LoVo (cell line): Measurements from ENCODE around the gene AMBP.

ENCODE experiments used
- DNase-seq: peaks from one replicate; pipeline ENCODE4 v3.0.0-alpha.2; 2016; ENCODE audit warnings: low spot score

Gene AMBP

DNA sequence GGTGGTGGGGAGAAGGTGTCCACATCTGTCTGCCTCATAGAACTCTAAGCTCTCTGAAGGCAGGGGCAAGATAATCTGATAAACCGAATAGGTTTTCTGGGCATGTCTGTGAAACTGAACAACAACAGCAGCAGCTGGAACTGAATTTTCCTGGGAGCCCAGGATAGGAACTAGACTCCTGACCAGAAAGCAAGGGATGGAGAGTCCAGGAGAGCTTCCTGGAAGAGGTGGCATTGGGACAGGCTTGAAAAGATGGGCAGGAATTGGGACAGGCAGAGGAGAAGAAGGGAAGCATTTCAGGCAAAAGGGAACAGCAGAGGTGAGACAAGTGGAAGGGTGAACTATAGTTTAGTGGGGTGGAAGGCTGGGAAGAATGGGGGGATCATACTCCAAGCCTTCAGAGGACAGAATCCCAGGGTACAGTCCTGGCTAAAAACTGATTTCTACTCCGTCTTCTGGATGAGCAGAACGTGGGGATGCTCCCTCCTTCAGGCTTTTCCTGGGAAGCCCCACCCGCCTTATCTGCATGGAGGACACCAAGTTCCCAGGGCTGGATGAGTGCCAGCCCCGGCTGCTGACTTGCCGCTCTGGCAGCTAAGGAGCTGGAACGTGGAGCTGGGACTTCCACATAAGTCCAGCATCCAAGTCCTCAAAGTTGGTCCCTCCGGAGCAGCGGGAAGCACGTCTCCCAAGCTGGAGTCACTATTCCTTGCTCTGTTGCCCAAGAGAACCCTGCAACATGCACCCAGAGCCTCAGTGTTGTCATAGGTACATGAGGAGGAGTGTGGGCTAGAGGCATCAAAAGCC is 34.9 kb upstream of the AMBP start:
- peak; percentile 38 for DNase-seq

DNA sequence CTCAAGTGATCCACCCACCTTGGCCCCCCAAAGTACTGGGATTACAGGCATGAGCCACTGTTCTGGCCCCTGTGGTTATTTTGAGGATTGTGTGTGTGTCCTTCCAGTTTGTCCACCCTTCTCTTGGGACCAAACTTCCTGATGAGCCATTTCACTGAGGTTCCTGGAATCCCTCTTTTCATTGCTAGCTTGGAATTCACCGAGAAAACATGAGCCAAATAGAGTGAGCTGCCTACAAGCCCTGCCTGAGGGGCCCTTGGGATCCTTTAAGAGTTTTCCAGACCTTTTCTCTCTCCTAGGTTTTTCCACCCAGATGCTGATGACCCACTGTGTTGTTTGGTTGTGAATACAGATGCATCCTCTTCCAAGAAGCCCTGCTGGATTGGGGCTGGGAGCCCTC is 34.2 kb upstream of the AMBP start:
- no peak for DNase-seq

DNA sequence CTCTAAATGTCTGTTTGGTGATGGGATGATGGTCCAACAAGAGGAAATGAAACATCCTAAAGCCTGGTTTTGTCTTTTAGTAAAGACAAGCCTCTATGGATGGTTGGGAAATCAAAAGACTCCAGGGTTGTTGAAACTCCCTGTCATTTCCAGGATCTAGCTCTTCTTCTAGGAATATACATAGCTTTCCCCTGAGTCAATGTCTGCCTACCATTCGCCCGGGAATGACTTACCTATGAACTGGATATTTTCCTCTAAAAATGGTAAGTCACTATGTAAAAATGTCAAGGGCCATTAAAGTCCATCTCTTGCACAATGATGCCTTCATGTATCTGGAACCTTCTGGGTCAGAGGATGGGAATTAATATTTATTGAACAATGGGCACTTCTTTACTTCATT is 32.1 kb upstream of the AMBP start:
- DNase-seq = no peak

DNA sequence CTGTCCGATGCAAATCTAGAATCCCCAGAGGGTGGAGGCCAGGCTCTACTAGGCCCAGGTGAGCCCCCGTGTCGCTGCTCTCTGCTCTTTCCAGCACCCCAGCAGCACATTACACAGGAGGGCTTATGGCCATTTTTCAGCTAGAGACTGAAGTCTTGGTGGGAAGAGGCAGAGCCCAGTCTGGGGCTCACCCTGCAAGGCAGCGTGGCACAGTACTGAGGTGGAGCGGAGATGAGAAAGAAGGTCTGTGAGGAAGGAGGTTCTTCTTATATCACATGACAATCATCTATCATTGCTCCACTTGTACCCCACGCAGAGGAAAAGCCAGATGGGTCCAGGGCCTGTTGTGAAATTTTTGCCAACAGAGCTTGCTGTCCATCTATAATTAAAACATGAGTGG is 31.0 kb upstream of the AMBP start:
- no peak for DNase-seq

DNA sequence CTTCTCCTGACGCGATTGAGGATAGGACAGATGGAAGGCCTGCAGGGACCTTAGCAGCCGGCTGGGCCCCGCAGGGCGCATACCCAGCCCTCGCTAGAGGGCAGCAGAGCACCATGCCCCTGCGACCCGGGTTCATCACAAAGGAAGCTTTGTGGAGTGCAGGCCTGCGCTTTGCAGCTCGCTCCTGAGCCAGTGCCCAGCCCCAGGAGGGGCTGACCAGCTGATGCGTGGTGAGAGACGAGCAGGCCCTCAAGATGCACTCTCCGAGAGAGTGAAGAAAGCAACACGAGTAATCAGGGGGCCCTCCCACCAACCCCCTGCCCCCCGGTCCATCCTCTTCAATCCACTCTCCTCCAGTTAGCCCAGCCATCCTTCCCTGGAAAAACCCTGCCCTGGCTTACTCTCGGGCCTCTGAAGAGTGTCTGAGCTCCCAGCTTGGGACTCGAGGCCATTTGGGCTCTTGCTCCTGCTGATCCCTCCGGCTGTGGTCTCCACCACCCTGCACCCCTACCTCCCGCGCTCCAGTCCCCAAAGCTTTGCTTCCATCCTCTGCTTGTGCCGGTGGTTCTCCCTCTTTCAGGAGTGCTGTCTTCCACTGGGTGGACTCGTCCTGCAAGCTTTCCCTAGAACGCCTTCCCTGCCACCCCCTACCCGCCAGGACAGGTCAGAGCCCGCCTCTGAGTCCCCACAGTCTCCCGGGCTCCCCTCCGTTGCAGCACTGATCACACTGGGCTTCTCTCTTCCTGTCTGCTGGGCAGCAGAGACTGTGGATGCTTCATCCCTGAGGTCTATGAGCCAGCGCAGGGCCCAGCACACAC is 30.1 kb upstream of the AMBP start:
- peak; percentile 69 for DNase-seq

DNA sequence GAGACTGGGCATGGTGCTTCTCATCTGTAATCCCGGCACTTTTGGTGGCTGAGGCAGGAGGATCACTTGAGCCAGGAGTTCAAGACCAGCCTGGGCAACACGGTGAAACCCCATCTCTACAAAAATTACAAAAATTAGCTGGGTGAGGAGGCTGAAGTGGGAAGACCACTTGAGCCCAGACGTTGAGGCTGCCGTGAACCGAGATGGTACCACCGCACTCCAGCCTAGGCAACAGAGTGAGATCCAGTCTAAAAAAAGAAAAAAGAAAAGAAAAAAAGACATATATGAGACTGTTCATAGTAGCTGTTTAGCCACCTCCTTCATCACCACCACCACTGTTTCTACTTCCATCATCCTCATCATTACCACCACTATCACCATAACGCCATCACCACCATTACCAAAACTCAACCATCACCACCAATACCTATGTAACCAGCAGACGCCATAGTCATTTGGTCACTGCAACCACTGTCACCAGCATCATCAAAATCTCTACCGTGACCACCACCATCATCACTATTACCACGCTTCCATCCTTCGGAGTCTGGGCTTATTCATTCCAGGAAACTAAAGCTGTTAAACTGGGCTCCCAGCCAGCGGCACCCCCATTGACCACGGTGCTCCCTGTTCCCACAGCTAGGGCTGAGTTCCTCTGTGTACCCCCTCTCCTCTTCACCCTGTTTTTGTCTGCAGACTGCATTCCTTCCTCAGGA is 29.3 kb upstream of the AMBP start:
- DNase-seq = no peak

DNA sequence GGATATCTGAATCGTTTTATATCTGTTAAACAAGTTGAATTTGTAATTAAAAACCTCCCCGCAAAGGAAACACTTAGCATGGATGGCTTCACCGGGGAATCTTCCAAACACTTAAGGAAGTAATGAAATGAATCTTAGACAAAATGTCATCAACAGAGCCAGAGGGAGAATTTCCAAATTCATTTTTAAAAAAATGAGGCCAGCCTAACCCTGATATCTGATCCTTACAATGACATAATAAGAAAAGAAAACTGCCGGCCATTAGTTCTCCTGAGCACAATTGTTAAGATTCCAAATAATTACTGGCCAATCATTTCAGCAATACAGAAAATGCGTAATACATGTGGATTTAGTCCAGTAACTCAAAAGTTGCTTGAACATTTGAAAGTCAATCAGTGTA is 27.1 kb upstream of the AMBP start:
- DNase-seq = no peak

DNA sequence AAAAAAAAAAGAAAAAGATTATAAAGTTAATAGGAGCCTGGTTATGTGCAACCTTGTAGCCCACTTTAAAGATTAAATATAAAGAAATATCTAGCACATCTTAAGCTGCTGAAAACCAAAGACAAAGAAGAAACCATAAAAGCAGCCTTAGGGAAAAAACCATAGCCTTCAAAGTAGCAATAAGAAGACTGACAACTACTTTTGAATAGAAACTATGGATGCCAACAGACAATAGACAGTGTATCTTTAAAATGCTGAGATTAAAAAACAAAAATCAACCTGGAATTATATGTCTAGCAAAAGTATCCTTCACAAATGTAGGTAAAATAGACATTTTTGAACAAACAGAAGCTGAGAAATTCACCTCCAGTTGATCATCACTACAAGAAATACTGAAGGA is 24.4 kb upstream of the AMBP start:
- no peak for DNase-seq

DNA sequence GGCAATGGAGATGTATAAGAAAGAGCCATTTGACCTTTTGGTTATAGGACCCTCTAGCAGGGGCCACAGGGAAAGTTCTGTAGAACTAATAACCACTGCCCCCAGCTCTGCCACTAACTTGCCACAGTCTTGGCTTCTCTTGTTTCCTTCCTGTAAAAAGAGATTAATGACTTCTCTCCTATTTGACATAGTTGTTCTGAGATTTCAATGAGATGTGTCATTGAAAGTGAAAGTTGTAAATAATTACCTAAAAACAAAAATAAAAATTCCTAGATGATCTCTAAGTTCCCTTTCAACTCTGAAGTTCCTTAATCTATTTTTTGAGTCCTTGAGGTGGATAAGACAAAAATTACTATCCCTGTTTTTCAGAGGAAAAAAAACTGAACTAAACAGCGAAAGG is 22.4 kb upstream of the AMBP start:
- no peak for DNase-seq

DNA sequence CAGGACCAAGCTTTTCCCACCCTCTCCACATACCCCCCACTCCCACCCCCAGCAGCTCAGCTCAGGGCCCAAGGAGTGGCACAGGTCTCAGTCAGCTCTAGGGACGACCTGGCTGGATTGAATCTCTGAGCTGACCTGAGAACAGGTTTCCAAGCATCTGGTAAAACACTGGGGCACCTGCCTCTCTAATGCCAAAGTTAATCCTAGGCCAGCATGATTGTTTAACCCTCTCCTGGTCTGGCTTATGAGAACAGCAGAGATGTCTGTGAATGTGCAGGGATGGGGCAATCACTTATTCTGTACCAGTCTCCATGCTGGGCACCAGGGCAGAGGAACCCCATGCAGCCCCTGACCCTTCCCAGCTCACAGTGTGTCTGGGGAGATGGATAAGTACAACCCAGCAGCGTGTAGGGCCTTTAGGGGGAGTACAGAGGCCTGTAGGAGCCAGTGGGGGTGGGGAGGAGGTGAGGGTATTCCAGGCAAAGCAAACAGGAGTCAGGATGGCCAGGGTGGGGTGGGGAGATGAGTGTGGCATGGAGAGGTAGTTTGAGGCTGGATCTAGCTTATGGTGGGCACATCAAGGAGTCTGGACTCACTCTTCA is 21.7 kb upstream of the AMBP start:
- DNase-seq = no peak

DNA sequence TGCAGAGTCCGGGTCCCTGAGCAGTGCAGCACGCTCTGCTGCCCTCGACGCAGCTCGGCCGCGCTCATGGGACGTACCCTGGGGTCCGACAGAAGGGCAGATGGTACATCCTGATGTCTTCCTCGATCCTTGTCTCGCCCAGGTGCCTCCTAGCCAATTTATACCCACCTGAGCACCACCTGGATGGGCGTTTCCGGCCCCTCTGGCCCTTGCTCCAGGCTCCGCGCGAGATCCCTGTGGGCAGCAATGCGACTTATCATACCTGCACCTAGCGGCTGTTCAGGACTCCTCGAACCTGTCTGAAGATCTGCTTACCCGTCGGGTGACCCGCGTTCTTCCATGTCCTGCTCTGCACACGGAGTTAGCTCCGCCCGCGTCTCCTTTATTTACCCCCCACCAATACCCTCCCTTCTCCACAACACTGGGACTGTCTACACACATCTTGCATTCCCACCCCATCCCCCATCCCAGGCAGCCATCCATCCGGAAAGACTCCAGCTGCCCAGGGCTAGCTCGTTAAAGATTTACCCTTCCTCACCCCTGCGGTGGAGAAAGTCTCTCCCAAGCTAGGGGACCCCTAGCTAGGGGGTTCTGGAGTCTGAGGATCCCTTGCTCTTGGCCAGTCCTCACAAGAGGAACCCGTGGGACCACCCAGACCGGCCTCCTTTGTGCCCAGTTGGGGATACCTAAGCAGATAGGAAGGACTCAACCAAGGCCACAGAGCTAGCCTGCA is 21.0 kb upstream of the AMBP start, which contains the start of gene KIF12:
Gene KIF12 (minus strand): TSS at position 357 of the 733 bp plus-strand sequence. CDS start 16 bp downstream, at position 341.
- DNase-seq = no peak

DNA sequence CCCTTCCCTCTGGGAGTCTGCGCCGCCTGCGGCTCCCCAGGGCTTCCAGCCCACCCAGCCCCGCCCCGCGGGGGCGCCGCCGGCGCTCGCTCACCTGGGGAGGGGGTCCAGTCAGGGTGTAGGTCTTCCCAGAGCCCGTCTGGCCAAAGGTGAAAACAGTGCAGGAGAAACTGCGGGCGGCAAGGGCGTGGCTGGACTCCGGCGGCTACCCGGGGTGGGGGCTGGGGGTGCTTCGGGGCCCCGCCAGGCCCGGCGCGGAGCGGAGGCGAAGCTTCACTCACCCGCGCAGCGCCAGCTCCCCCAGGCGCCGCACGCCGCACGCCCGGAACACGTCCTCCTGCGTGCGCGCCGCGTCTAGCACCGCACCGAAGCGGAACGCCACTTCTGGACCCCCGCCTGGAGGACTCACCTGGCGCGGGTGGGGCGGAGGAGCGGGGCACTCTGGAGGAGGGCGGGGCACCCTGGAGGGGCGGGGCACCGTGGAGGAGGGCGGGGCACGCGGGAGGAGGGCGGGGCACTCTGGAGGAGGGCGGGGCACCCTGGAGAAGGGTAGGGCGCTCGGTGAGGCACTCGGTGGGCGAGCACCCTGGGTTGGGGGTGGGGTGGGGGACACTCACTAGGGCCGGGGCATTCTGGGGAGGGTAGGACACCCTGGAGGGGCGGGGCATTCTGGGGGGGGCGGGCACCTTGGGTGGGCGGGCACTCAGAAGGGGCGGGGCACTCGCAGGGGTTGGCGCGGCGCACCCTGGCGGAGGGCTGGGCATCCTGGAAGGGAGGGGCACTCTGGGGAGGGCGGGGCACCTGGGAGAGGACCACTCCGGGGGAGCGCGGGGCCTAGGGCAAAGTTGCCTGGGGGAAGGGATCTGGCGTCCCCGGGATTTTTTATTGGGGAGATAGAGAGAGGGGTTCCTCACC is 20.2 kb upstream of the AMBP start:
- peak; percentile 54 for DNase-seq

DNA sequence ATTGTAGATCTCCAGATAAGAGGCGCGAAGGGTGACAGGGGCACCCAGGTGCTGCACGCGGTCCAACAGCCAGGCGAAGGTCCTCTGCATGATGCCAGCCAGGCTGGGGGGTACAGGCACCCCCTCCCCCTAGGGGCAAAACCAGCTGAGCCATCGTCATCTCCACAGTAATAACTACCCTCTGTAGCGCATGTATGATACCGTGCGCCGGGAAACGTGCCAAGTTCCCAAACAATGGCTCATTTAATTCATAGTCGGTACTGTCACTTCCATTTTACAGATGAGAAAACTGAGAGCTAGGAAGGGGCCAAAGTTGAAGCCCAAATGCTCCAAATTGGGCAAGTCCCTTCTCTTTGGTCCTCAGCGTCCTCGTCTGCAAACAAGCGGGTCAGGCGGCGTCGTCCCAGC is 19.5 kb upstream of the AMBP start:
- DNase-seq = peak; percentile 13

DNA sequence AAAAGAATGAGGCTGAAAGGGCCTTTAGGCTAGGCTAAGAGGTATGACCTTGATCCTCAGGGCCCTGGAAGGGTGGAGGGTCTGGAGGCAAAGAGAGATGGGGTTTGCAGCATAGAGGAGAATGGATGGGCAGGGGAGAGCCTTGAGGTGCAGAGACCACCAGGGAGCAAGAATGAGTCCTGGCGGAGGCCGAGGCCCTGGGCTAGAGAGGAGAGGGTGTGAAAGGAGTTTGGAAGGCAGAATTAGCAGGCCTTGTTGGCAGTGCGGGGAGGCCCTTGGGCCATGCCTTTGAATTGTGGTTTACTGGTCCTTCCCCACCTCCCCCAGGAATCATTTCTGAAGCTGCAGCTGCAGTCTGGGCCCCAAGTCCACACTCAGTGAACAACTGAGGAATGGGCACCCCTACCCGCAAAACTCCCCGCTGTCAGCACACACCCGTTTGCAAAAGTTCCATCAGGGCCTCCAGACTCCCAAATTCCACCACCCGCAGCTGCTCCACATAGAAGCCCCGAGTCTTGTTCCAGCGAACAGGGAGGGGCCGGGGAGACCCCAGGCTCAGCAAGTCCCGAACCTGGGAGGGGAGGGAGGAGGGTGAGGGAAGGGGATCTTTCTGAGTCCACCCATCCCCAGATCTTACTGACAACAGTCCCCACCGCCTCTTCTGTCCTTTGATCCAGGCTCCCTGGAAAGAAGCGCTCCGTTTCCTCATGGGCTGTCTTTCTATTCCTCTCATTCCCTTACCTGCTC is 18.9 kb upstream of the AMBP start:
- no peak for DNase-seq

DNA sequence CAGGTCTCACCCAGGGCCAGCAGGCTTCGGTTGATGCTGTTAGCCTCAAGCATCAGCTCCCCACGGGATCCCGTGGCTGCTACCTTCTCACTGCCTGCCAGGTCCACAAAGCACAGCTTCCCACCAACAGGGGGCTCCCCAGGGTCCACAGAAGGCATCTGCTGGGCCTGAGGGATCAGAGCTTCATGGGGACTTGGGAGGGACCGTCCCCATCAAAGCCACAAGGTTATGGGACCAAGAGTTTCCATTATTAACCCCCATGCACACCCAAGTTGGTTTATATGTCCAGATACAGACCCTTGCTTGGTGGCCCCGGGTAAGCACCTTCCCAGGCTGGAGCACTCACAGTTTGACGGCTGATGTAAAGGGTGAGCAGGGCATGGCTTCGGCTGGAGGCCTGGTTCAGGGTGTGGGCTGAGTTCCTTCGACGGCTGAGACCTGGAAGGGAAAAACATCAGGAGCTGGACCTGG is 18.0 kb upstream of the AMBP start:
- no peak for DNase-seq

DNA sequence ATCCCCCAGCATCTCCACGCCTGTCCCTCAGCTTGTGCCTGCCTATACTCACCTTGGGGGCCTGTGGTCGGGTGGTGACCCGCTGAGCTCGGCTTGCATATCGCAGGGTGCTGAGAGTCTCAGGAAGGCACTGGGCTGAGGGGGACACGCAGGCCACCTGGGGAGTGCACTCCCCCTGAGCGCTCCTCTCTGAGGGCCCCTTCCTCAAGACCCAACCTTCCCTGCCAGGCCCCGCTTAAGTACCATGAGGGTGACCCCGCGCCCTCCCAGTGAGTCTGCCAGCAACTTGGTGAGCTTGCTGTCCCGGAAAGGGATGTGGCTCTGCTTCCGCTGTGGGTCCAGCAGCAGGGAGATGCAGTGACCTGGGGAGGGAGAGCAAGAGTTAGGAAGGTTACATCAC is 16.9 kb upstream of the AMBP start:
- no peak for DNase-seq

DNA sequence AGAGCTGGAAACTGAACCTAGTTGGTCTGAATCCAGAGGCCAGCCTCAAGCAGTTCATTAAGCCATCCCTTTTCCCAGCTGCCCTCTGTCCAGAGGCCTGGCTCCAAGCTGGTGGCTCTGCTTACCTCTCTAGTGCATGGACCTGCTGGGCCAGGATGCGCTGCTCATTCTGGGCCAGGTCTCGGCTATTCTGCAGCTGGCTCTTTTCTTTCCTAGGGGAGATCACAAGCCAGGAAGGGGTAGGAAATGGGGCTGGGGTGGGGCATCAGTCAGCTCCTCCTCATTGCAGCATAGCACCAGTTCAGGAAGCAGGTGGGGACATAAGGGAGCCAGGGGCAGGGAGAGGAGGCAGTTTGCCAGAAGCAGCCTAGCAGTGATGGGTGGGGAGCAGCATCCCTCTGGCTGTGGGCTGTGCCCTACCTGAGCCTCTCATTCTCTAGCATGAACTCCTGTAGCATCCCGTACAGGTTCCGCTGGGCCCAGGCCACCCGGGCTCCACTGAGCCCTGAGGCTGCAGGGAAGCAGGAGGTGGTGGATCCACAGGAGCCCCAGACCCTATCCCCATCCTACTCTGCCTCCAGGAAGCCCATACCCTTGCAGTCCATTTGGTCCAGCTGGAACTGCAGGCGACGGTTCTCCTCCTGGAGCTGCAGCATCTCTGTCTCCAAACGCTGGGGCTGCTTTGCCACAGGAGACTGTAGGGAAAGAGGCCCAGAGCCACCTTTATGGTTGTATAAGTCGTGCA is 15.8 kb upstream of the AMBP start:
- no peak for DNase-seq

DNA sequence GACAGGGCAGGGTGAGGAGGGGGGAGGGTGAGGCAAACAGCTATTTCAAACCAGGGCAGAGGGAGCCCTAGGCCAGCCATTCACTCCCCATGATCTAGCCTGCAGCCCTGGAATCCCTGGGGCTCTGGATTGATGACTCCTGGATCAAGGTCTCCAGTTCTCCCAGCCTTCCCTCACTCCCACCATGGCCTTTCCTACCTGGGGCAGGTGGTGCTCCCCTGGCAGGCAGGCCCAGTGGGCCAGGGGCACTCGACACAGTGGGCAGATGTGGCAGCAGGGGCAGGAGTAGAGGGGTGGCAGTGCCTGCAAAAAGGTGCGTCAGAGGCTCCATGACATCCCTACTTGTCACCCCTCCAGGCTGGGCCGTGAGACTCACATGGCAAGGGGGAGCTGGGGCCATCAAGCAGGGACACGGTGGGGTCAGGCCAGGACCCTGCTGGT is 15.0 kb upstream of the AMBP start:
- DNase-seq = no peak

DNA sequence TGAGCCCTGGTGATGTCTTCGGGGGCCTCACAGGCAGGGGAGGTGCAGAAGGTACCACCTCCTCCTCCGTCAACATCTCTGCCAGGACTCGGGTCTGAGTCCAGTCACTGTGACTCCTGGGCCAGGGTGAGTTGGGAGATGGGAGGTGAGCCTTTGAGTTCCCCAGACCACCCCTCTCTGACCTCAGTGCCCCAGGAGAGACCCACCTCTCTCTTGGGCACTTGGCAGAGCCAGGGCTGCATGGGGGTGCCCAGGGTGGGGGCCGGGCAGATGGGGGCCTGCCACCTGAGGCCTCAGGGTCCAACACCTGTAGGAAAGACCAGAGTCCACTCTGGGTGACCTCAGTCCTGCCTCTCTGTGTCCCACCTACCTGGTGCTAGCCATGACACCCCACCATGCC is 14.2 kb upstream of the AMBP start:
- no peak for DNase-seq
